Neural crest cell (in vitro differentiated cells): ENCODE data around the gene CDKL2. TPM values are rescaled to one million over a fixed set of nuclear protein-coding genes. Genes with fewer than 3 reads are reported as not detected.
"Not testable (repeated sequence)": the region's sequence is repeated elsewhere in the genome, so short reads cannot be mapped to it uniquely, and the experiment has no call there.

ENCODE experiments used
- DNase-seq: peaks from one replicate; pipeline ENCODE4 v3.0.0; 2021; ENCODE audit warnings: low read depth, mixed read lengths, low spot score
- H3K27ac Mint-ChIP-seq: one replicate; pipeline ENCODE4 v1.8.0; 2021; ENCODE audit warnings: mild to moderate bottlenecking, mixed read lengths; ENCODE audit not compliant: unreplicated experiment
- H3K27me3 Mint-ChIP-seq: 2 replicates; pipeline ENCODE4 v1.8.0; 2021; ENCODE audit warnings: low read depth, mild to moderate bottlenecking, mixed read lengths
- H3K36me3 Mint-ChIP-seq: 2 replicates; pipeline ENCODE4 v1.8.0; 2021; ENCODE audit warnings: low read depth, mild to moderate bottlenecking, mixed read lengths
- H3K4me1 Mint-ChIP-seq: 2 replicates; pipeline ENCODE4 v1.8.0; 2021; ENCODE audit warnings: mixed read lengths
- H3K4me3 Mint-ChIP-seq: one replicate; pipeline ENCODE4 v1.8.0; 2021; ENCODE audit warnings: mild to moderate bottlenecking, mixed read lengths
- H3K9me3 Mint-ChIP-seq: 2 replicates; pipeline ENCODE4 v1.8.0; 2021; ENCODE audit warnings: mixed read lengths
- CTCF ChIP-seq: fragments of 200-600 bp; sonication (generic); conservative IDR thresholded peaks from 2 replicates; pipeline ENCODE4 v1.5.0; 2021; ENCODE audit warnings: antibody characterized with exemption, mild to moderate bottlenecking
- total RNA-seq: library from RNA; stranded (reverse); gene quantifications from 2 replicates; pipeline ENCODE4 v1.2.1, GENCODE V29; 2021

The CDKL2 gene
- total RNA-seq, 1 donor from 2014 or later = 1.1 TPM

DNA sequence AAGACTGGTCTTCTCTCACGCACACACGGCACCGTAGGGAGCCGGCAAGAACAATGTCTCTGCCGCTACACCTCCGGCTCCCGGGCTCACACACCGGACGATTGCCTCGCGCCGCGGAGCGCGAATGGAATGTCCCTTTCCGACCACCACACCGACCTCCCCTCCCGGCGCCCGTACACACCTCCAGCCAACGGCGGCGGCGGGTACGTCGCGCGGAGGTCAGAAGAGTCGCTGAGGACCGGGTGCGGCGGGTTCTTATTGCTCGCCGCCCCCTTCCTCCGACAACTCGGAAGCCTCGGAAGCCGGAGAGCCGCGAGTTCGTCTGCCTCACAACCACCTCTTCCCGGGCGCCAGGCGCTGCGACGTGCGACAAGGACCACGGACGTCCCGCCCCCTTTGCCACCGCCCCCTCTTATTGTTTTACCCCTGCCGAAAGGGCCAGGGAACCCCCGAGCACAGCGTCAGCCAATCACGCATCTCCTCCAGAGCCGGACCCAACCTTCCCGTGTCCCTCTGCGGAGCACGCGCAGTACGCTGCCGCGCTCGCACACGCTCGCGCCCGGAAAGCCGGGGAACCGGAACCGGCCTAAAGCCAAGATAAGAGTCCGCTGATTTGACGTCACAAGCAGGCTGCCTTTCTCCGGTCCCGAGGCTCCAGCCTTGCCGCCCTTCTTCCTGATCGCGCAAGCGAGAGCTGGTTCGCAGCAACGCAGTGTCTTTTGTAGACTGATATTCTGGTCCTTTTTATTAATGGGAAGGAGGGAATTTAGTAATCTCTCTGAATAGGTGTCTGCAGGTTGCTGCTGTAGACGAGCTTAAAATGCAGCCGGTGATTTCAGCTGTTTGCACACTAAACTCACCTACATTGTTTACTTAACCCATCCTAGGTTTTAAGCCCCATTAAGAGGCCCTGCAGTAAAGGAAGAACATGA is 43.0 kb upstream of the CDKL2 start, which contains the start of gene G3BP2:
Gene G3BP2, minus strand, starts transcription at position 385 of the 932 bp plus-strand sequence. CDS start 11,386 bp downstream, outside the sequence.
- Mint-ChIP-seq H3K4me3 (peak within 1 kb of the TSS; percentile 99), H3K27ac (peak within 1 kb of the TSS; percentile 96), H3K36me3 (no peaks in the 10 kb centered on the region), H3K4me1 (peaks cover 43% of the 10 kb centered on the region), H3K27me3 (no peaks in the 10 kb centered on the region), H3K9me3 (no peaks in the 10 kb centered on the region)
- DNase-seq = peak; percentile 91
- TF ChIP-seq CTCF = no peak

DNA sequence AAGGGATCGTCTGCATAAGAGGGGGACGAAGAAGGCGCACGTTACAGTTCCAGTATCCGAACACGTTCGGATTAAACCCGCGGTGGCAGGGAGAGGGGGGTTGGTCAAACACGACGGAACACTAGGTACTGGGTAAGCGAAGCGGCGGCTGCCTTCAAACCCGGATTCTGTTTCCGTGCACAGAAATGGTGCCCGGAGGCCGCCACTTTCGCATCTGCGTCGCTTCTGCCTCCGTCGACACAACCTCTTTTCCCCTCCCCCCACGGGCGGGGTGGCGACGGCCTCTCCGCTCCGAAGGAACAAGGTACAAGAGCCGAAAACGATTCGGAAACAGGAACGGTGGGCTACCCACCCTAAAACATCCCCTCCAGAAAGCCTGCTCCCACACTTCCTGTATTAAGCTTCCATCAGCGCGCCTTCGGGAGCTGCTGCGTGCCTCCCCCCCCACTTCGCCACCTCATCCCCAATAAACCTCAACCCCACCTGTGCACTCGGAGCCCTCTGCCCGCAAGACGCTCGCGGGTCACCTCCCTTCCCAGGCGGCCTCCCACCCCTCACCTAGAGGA is 42.2 kb upstream of the CDKL2 start:
- Mint-ChIP-seq H3K27me3 (no peaks in the 10 kb centered on the region), H3K4me3 (peak overlapping the region; percentile 99), H3K27ac (peak overlapping the region; percentile 96), H3K9me3 (no peaks in the 10 kb centered on the region), H3K36me3 (no peaks in the 10 kb centered on the region), H3K4me1 (peaks cover 48% of the 10 kb centered on the region)
- no peak for TF ChIP-seq CTCF
- peak; percentile 41 for DNase-seq

GRCh38 chr4:75671802-75672421 is 41.6 kb upstream of the CDKL2 start:
- Mint-ChIP-seq H3K27ac (peak overlapping the region; percentile 96), H3K4me1 (peaks cover 52% of the 10 kb centered on the region), H3K9me3 (no peaks in the 10 kb centered on the region), H3K36me3 (no peaks in the 10 kb centered on the region), H3K27me3 (no peaks in the 10 kb centered on the region), H3K4me3 (peak overlapping the region; percentile 99)
- no peak for DNase-seq
- TF ChIP-seq CTCF = no peak

GRCh38 chr4:75668596-75668995 is 38.3 kb upstream of the CDKL2 start:
- Mint-ChIP-seq H3K36me3 (no peaks in the 10 kb centered on the region), H3K4me3 (peak overlapping the region; percentile 4), H3K27ac (no peak overlapping the region), H3K4me1 (peaks cover 39% of the 10 kb centered on the region), H3K27me3 (no peaks in the 10 kb centered on the region), H3K9me3 (no peaks in the 10 kb centered on the region)
- DNase-seq = no peak
- no peak for TF ChIP-seq CTCF

- H3K4me3 Mint-ChIP-seq = peak overlapping the region; percentile 3
- H3K27ac Mint-ChIP-seq = not testable (repeated sequence)
These were observed 37.3 kb upstream of the CDKL2 start for GRCh38 chr4:75667636-75668035.

More at GRCh38 chr4:75667636-75668035, 37.3 kb upstream of the CDKL2 start:
- peaks cover 41% of the 10 kb centered on the region for H3K4me1 Mint-ChIP-seq
- not testable (repeated sequence) for H3K9me3 Mint-ChIP-seq, DNase-seq, H3K27me3 Mint-ChIP-seq, H3K36me3 Mint-ChIP-seq
